ENCODE results near the gene CHST15.

CHST15 gene

GRCh38 chr10:123972481-123973401, 120.7 kb downstream of the CHST15 start:
- no peaks in the 10 kb centered on the region for H3K36me3 ChIP-seq (ENCODE audit: insufficient read depth, low read length)
- H3K4me1 ChIP-seq (ENCODE audit: insufficient read depth, low read length, poor library complexity, severe bottlenecking): no peaks in the 10 kb centered on the region
- no peaks in the 10 kb centered on the region for H3K9me3 ChIP-seq (ENCODE audit: insufficient read depth, low read depth, low read length)
- no peak for TF ChIP-seq EZH2phosphoT487 (IDR thresholded peaks at IDR 0.05; ENCODE audit: borderline replicate concordance)
- no peak for TF ChIP-seq CTCF (conservative IDR thresholded peaks at IDR 0.05; ENCODE audit: low read length)
- H3K79me2 ChIP-seq (ENCODE audit: insufficient read depth, low read length): no peaks in the 10 kb centered on the region
- no peaks in the 10 kb centered on the region for H3K27me3 ChIP-seq (ENCODE audit: insufficient read depth, low read length, poor library complexity, severe bottlenecking)
- no peaks in the 10 kb centered on the region for H3K9me2 ChIP-seq (replicated peaks; ENCODE audit: low read depth, low read length)
- H2AFZ ChIP-seq (ENCODE audit: low read length): no peak overlapping the region
- H3K9ac ChIP-seq (ENCODE audit: low read depth, low read length, poor library complexity, severe bottlenecking): no peak overlapping the region
- no peaks in the 10 kb centered on the region for H4K20me1 ChIP-seq (ENCODE audit: insufficient read depth, low read length, poor library complexity, severe bottlenecking)
- no peaks in the 10 kb centered on the region for H3F3A ChIP-seq (ENCODE audit: low read depth)
- no peak overlapping the region for H3K4me2 ChIP-seq (ENCODE audit: low read depth, low read length, poor library complexity, severe bottlenecking)
- H3K4me3 ChIP-seq (ENCODE audit: low read length, poor library complexity, severe bottlenecking): no peak overlapping the region

DNA sequence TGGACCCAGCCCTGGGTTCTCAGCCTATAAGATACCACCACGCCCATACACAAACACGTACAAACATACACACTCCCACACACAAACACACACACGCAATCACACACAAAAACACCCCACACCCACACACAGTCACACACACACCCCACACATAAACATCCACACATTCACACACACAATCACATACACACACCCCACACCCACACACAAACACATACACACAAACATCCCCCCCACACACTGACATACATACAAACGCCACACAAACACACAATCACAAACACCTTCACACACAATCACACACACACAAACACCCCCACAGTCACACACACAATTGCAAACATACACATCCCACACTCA, 122.5 kb downstream of the CHST15 start:
- H3K4me1 ChIP-seq (ENCODE audit: insufficient read depth, low read length, poor library complexity, severe bottlenecking): no peaks in the 10 kb centered on the region
- no peaks in the 10 kb centered on the region for H3K9me2 ChIP-seq (replicated peaks; ENCODE audit: low read depth, low read length)
- H3K79me2 ChIP-seq (ENCODE audit: insufficient read depth, low read length): no peaks in the 10 kb centered on the region
- H3K4me3 ChIP-seq (ENCODE audit: low read length, poor library complexity, severe bottlenecking): no peak overlapping the region
- no peaks in the 10 kb centered on the region for H3K36me3 ChIP-seq (ENCODE audit: insufficient read depth, low read length)
- no peaks in the 10 kb centered on the region for H4K20me1 ChIP-seq (ENCODE audit: insufficient read depth, low read length, poor library complexity, severe bottlenecking)
- H3K4me2 ChIP-seq (ENCODE audit: low read depth, low read length, poor library complexity, severe bottlenecking): no peak overlapping the region
- TF ChIP-seq EZH2phosphoT487 (IDR thresholded peaks at IDR 0.05; ENCODE audit: borderline replicate concordance): no peak
- no peak for TF ChIP-seq CTCF (conservative IDR thresholded peaks at IDR 0.05; ENCODE audit: low read length)
- H3K27me3 ChIP-seq (ENCODE audit: insufficient read depth, low read length, poor library complexity, severe bottlenecking): no peaks in the 10 kb centered on the region
- H3K9me3 ChIP-seq (ENCODE audit: insufficient read depth, low read depth, low read length): no peaks in the 10 kb centered on the region
- no peak overlapping the region for H2AFZ ChIP-seq (ENCODE audit: low read length)
- no peaks in the 10 kb centered on the region for H3F3A ChIP-seq (ENCODE audit: low read depth)
- H3K9ac ChIP-seq (ENCODE audit: low read depth, low read length, poor library complexity, severe bottlenecking): no peak overlapping the region

GRCh38 chr10:123970207-123970926, 123.0 kb downstream of the CHST15 start:
- TF ChIP-seq CTCF (conservative IDR thresholded peaks at IDR 0.05; ENCODE audit: low read length): no peak
- no peak for TF ChIP-seq EZH2phosphoT487 (IDR thresholded peaks at IDR 0.05; ENCODE audit: borderline replicate concordance)
- no peak overlapping the region for H3K4me3 ChIP-seq (ENCODE audit: low read length, poor library complexity, severe bottlenecking)
- H3K27me3 ChIP-seq (ENCODE audit: insufficient read depth, low read length, poor library complexity, severe bottlenecking): no peaks in the 10 kb centered on the region
- no peak overlapping the region for H3K4me2 ChIP-seq (ENCODE audit: low read depth, low read length, poor library complexity, severe bottlenecking)
- H4K20me1 ChIP-seq (ENCODE audit: insufficient read depth, low read length, poor library complexity, severe bottlenecking): no peaks in the 10 kb centered on the region
- H3K9ac ChIP-seq (ENCODE audit: low read depth, low read length, poor library complexity, severe bottlenecking): no peak overlapping the region
- no peaks in the 10 kb centered on the region for H3K4me1 ChIP-seq (ENCODE audit: insufficient read depth, low read length, poor library complexity, severe bottlenecking)
- H3K9me2 ChIP-seq (replicated peaks; ENCODE audit: low read depth, low read length): no peaks in the 10 kb centered on the region
- H3K9me3 ChIP-seq (ENCODE audit: insufficient read depth, low read depth, low read length): no peaks in the 10 kb centered on the region
- no peaks in the 10 kb centered on the region for H3F3A ChIP-seq (ENCODE audit: low read depth)
- no peak overlapping the region for H2AFZ ChIP-seq (ENCODE audit: low read length)
- H3K36me3 ChIP-seq (ENCODE audit: insufficient read depth, low read length): no peaks in the 10 kb centered on the region
- no peaks in the 10 kb centered on the region for H3K79me2 ChIP-seq (ENCODE audit: insufficient read depth, low read length)

Measured in Loucy (cell line).